Activated CD8-positive, alpha-beta T cell treated with anti-CD3 and anti-CD28 coated beads for 36 hours (primary cell): ENCODE results near the gene MKNK1. TPM values are rescaled to one million over a fixed set of nuclear protein-coding genes. Genes with fewer than 3 reads are reported as not detected.

Experiments used
- ATAC-seq: fragments of 200-7000 bp; cut with Tn5 transposase; one replicate; pipeline ENCODE4 v1.10.0; 2021; ENCODE audit warnings: mild to moderate bottlenecking, moderate library complexity
- CTCF ChIA-PET: fragments of 350-600 bp; sonication (Branson Sonifier 250); formaldehyde crosslinking; loops from one replicate; lab custom pipeline; 2021; ENCODE audit warnings: antibody characterized with exemption; lab: Charles Lee
- POLR2A ChIA-PET: fragments of 350-600 bp; sonication (Branson Sonifier 250); formaldehyde crosslinking; loops from one replicate; lab custom pipeline; 2021; ENCODE audit warnings: antibody characterized with exemption; lab: Charles Lee
- DNase-seq: peaks from one replicate; pipeline ENCODE4 v3.0.0-alpha.2; 2020
- H3K27ac Mint-ChIP-seq: one replicate; pipeline ENCODE4 v1.8.0; 2021; ENCODE audit warnings: mild to moderate bottlenecking, mixed read lengths
- H3K27me3 Mint-ChIP-seq: one replicate; pipeline ENCODE4 v1.8.0; 2021; ENCODE audit warnings: mixed read lengths
- H3K36me3 Mint-ChIP-seq: one replicate; pipeline ENCODE4 v1.8.0; 2021; ENCODE audit warnings: low read depth, mixed read lengths
- H3K4me1 Mint-ChIP-seq: one replicate; pipeline ENCODE4 v1.8.0; 2021; ENCODE audit warnings: low read depth, mixed read lengths
- H3K4me3 Mint-ChIP-seq: one replicate; pipeline ENCODE4 v1.8.0; 2021; ENCODE audit warnings: mild to moderate bottlenecking, moderate library complexity, mixed read lengths
- H3K9me3 Mint-ChIP-seq: one replicate; pipeline ENCODE4 v1.8.0; 2021; ENCODE audit warnings: mixed read lengths
- CTCF ChIP-seq: fragments of 200-600 bp; IDR thresholded peaks from one replicate; pipeline ENCODE4 v1.8.0; 2022; ENCODE audit warnings: antibody characterized with exemption, mild to moderate bottlenecking
- intact Hi-C: fragments of 100-400 bp; cut with micrococcal nuclease; formaldehyde crosslinking; loops from one replicate; pipeline ENCODE4 v1.10.0; 2022
- total RNA-seq, 2 experiments: library from RNA; stranded (reverse); gene quantifications; one replicate each; pipeline ENCODE4 v1.2.3, GENCODE V29; 2021

Gene MKNK1
- total RNA-seq, 2 experiments from 2014 or later = 31.1 to 35.5 TPM

GRCh38 chr1:46517932-46518498, 86.1 kb downstream of the MKNK1 start:
- ATAC-seq (no peak), DNase-seq (no peak)
- TF ChIP-seq CTCF = no peak
- Mint-ChIP-seq H3K4me3 (no peak overlapping the region), H3K9me3 (no peaks in the 10 kb centered on the region), H3K4me1 (peaks cover 13% of the 10 kb centered on the region), H3K27me3 (peaks cover 22% of the 10 kb centered on the region), H3K27ac (no peak overlapping the region), H3K36me3 (no peaks in the 10 kb centered on the region)
- intact Hi-C loops = no loop called here
- POLR2A ChIA-PET = no interaction called here
- CTCF ChIA-PET = interaction anchor here (1.4 kb wide), 1 partner anchor 8 kb away, joined by 5 read pairs; no protein-coding TSS in a partner anchor

GRCh38 chr1:46517010-46517600, 87.0 kb downstream of the MKNK1 start:
- peaks cover 24% of the 10 kb centered on the region for H3K27me3 Mint-ChIP-seq
- no peaks in the 10 kb centered on the region for H3K9me3 Mint-ChIP-seq
- ATAC-seq (no peak), DNase-seq (no peak)
- CTCF ChIA-PET = interaction anchor here (1.3 to 1.4 kb wide), 2 partner anchors 9 to 71 kb away, joined by 4 to 5 read pairs; no protein-coding TSS in a partner anchor
- intact Hi-C loops = no loop called here
- TF ChIP-seq CTCF = no peak
- no peak overlapping the region for H3K27ac Mint-ChIP-seq
- no peak overlapping the region for H3K4me3 Mint-ChIP-seq
- POLR2A ChIA-PET = interaction anchor here (1.3 kb wide), 1 partner anchor 14 kb away, joined by 4 read pairs; no protein-coding TSS in a partner anchor
- H3K36me3 Mint-ChIP-seq = no peaks in the 10 kb centered on the region
- H3K4me1 Mint-ChIP-seq = peaks cover 6% of the 10 kb centered on the region

- Mint-ChIP-seq H3K9me3 (no peaks in the 10 kb centered on the region), H3K4me3 (no peak overlapping the region), H3K27me3 (peaks cover 24% of the 10 kb centered on the region), H3K36me3 (no peaks in the 10 kb centered on the region), H3K27ac (no peak overlapping the region), H3K4me1 (peaks cover 1% of the 10 kb centered on the region)
- TF ChIP-seq CTCF = no peak
- ChIA-PET CTCF (interaction anchor here (0.8 to 1.3 kb wide), 2 partner anchors 11 to 70 kb away, joined by 3 to 4 read pairs; no protein-coding TSS in a partner anchor), POLR2A (interaction anchor here (1.3 kb wide), 1 partner anchor 15 kb away, joined by 4 read pairs; no protein-coding TSS in a partner anchor)
- no peak for DNase-seq
- no peak for ATAC-seq
- intact Hi-C loops = no loop called here
These were observed 87.7 kb downstream of the MKNK1 start for GRCh38 chr1:46516200-46516950.

GRCh38 chr1:46515576-46515975, 88.5 kb downstream of the MKNK1 start:
- intact Hi-C loops = no loop called here
- no peak for TF ChIP-seq CTCF
- CTCF ChIA-PET = interaction anchor here (1.3 kb wide), 1 partner anchor 69 kb away, joined by 4 read pairs; no protein-coding TSS in a partner anchor
- Mint-ChIP-seq H3K36me3 (no peaks in the 10 kb centered on the region), H3K4me1 (no peaks in the 10 kb centered on the region), H3K27ac (no peak overlapping the region), H3K4me3 (no peak overlapping the region), H3K27me3 (peaks cover 24% of the 10 kb centered on the region), H3K9me3 (no peaks in the 10 kb centered on the region)
- DNase-seq (no peak), ATAC-seq (no peak)
- POLR2A ChIA-PET = no interaction called here
